T-helper 2 cell treated with Interferon-gamma antibody and Interleukin-4, amounts not matched to agents 5 μg/mL and 100 μg/mL, for 36 hours (primary cell): ENCODE measurements around the gene EBLN2.

ENCODE experiments used
- DNase-seq: peaks from one replicate; pipeline ENCODE4 v3.0.0; 2021; ENCODE audit warnings: low spot score
- H3K27ac Mint-ChIP-seq: one replicate; pipeline ENCODE4 v1.8.0; 2021; ENCODE audit warnings: mild to moderate bottlenecking, mixed read lengths
- H3K27me3 Mint-ChIP-seq: one replicate; pipeline ENCODE4 v1.8.0; 2021; ENCODE audit warnings: low read depth, mixed read lengths
- H3K36me3 Mint-ChIP-seq: one replicate; pipeline ENCODE4 v1.8.0; 2021; ENCODE audit warnings: low read depth, mixed read lengths
- H3K4me1 Mint-ChIP-seq: one replicate; pipeline ENCODE4 v1.8.0; 2021; ENCODE audit warnings: low read depth, mixed read lengths
- H3K4me3 Mint-ChIP-seq: one replicate; pipeline ENCODE4 v1.8.0; 2022; ENCODE audit warnings: mild to moderate bottlenecking, moderate library complexity, mixed read lengths
- H3K9me3 Mint-ChIP-seq: one replicate; pipeline ENCODE4 v1.8.0; 2021; ENCODE audit warnings: mixed read lengths

Gene EBLN2

GRCh38 chr3:73101881-73102280 lies 40.4 kb downstream of the EBLN2 start:
- H3K36me3 Mint-ChIP-seq, result no peaks in the 10 kb centered on the region
- no peak for DNase-seq
- H3K4me1 Mint-ChIP-seq, result no peaks in the 10 kb centered on the region
- H3K9me3 Mint-ChIP-seq, result no peaks in the 10 kb centered on the region
- no peak overlapping the region for H3K4me3 Mint-ChIP-seq
- no peaks in the 10 kb centered on the region for H3K27me3 Mint-ChIP-seq
- no peak overlapping the region for H3K27ac Mint-ChIP-seq

- no peaks in the 10 kb centered on the region for H3K36me3 Mint-ChIP-seq
- no peak for DNase-seq
- no peaks in the 10 kb centered on the region for H3K9me3 Mint-ChIP-seq
Observed at GRCh38 chr3:73107215-73107614, 45.8 kb downstream of the EBLN2 start.

GRCh38 chr3:73107676-73108187 lies 46.3 kb downstream of the EBLN2 start:
- H3K27me3 Mint-ChIP-seq, result no peaks in the 10 kb centered on the region
- DNase-seq, result no peak
- H3K4me3 Mint-ChIP-seq, result no peak overlapping the region
- no peak overlapping the region for H3K27ac Mint-ChIP-seq
- no peaks in the 10 kb centered on the region for H3K36me3 Mint-ChIP-seq
- no peaks in the 10 kb centered on the region for H3K4me1 Mint-ChIP-seq
- H3K9me3 Mint-ChIP-seq, result no peaks in the 10 kb centered on the region

More at GRCh38 chr3:73107215-73107614, 45.8 kb downstream of the EBLN2 start:
- Mint-ChIP-seq H3K4me3 (no peak overlapping the region), H3K27me3 (no peaks in the 10 kb centered on the region), H3K27ac (no peak overlapping the region), H3K4me1 (no peaks in the 10 kb centered on the region)

- Mint-ChIP-seq H3K27ac (no peak overlapping the region), H3K9me3 (no peaks in the 10 kb centered on the region), H3K36me3 (no peaks in the 10 kb centered on the region), H3K27me3 (no peaks in the 10 kb centered on the region), H3K4me3 (no peak overlapping the region), H3K4me1 (no peaks in the 10 kb centered on the region)
- DNase-seq, result no peak
Observed at GRCh38 chr3:73108750-73109149, 47.3 kb downstream of the EBLN2 start.

- Mint-ChIP-seq H3K9me3 (no peaks in the 10 kb centered on the region), H3K27me3 (no peaks in the 10 kb centered on the region), H3K4me3 (no peak overlapping the region), H3K36me3 (no peaks in the 10 kb centered on the region), H3K27ac (no peak overlapping the region), H3K4me1 (no peaks in the 10 kb centered on the region)
- DNase-seq, result no peak
Observed at GRCh38 chr3:73110530-73110929, 49.1 kb downstream of the EBLN2 start.
